HEK293 (cell line): ENCODE results near the gene METAP1D.

Experiments used
- CTCF ChIA-PET: fragments of 350-600 bp; formaldehyde crosslinking; extraction: SDS; loops from one replicate; lab custom pipeline; 2021; ENCODE audit warnings: antibody characterized with exemption; lab: Yijun Ruan, JAX
- POLR2A ChIA-PET: fragments of 300-600 bp; formaldehyde crosslinking; extraction: SDS; loops from one replicate; lab custom pipeline; 2020; ENCODE audit warnings: antibody characterized with exemption, inconsistent platforms; lab: Yijun Ruan, JAX
- H3K27ac ChIP-seq: fragments of 200-500 bp; sonication (Bioruptor generic); 2 replicates; pipeline ENCODE4 v1.5.1; 2014; ENCODE audit warnings: low read depth, low read length, control low read depth, inconsistent platforms; ENCODE audit errors: extremely low read depth
- H3K36me3 ChIP-seq, 2 experiments: fragments of 200-500 bp in 1 of 2; sonication (Bioruptor generic) in 1 of 2; 1 replicate in 1 of 2; 2 replicates in 1 of 2; pipeline ENCODE4 v1.5.1; 2014 to 2017; ENCODE audit warnings: inconsistent platforms in 2 of 2, low read length in 2 of 2; ENCODE audit not compliant: control insufficient read depth in 2 of 2, insufficient read depth in 1 of 2
- H3K4me1 ChIP-seq: fragments of 200-500 bp; sonication (Bioruptor generic); 2 replicates; pipeline ENCODE4 v1.5.1; 2014; ENCODE audit warnings: mild to moderate bottlenecking, low read length, inconsistent platforms; ENCODE audit not compliant: control insufficient read depth, insufficient read depth
- H3K4me3 ChIP-seq: 2 replicates; pipeline ENCODE4 v1.5.1; 2011; ENCODE audit warnings: low read depth, mild to moderate bottlenecking, control low read depth, low read length, moderate library complexity
- H3K9me3 ChIP-seq: fragments of 200-500 bp; sonication (Bioruptor generic); 2 replicates; pipeline ENCODE4 v1.5.1; 2014; ENCODE audit warnings: low read depth, low read length, inconsistent platforms; ENCODE audit not compliant: control insufficient read depth, insufficient read depth
- EGR2 ChIP-seq: fragments of 450-650 bp; formaldehyde crosslinking; IDR thresholded peaks from 2 replicates; pipeline ENCODE4 v1.5.1; 2016; ENCODE audit warnings: low read depth, missing biosample characterization, missing genetic modification characterization
- FEZF1 ChIP-seq: fragments of 450-650 bp; formaldehyde crosslinking; IDR thresholded peaks from 2 replicates; pipeline ENCODE4 v1.5.1; 2016; ENCODE audit warnings: missing biosample characterization, missing genetic modification characterization
- GLIS2 ChIP-seq: fragments of 450-650 bp; formaldehyde crosslinking; IDR thresholded peaks from 2 replicates; pipeline ENCODE4 v1.5.1; 2016; ENCODE audit warnings: missing biosample characterization, missing genetic modification characterization
- HOXD13 ChIP-seq: sonication (generic); formaldehyde crosslinking; IDR thresholded peaks from 2 replicates; pipeline ENCODE4 v1.8.0; 2022; ENCODE audit warnings: missing genetic modification reagents, borderline replicate concordance
- MZF1 ChIP-seq: fragments of 450-650 bp; formaldehyde crosslinking; IDR thresholded peaks from 2 replicates; pipeline ENCODE4 v1.5.1; 2017; ENCODE audit warnings: missing biosample characterization, missing genetic modification characterization, borderline replicate concordance
- PRDM10 ChIP-seq: fragments of 450-650 bp; formaldehyde crosslinking; IDR thresholded peaks from 2 replicates; pipeline ENCODE4 v1.5.1; 2016; ENCODE audit warnings: missing biosample characterization, missing genetic modification characterization
- SP2 ChIP-seq: fragments of 450-650 bp; formaldehyde crosslinking; IDR thresholded peaks from 2 replicates; pipeline ENCODE4 v1.5.1; 2016; ENCODE audit warnings: missing biosample characterization, missing genetic modification characterization
- ZBTB49 ChIP-seq: fragments of 450-650 bp; formaldehyde crosslinking; IDR thresholded peaks from 2 replicates; pipeline ENCODE4 v1.5.1; 2016; ENCODE audit warnings: missing biosample characterization, missing genetic modification characterization, low read depth
- ZEB2 ChIP-seq: fragments of 450-650 bp; formaldehyde crosslinking; IDR thresholded peaks from 2 replicates; pipeline ENCODE4 v1.5.1; 2016; ENCODE audit warnings: missing biosample characterization, missing genetic modification characterization
- ZFHX2 ChIP-seq: fragments of 450-650 bp; formaldehyde crosslinking; conservative IDR thresholded peaks from 2 replicates; pipeline ENCODE4 v1.5.1; 2016; ENCODE audit warnings: missing biosample characterization, missing genetic modification characterization
- ZIC2 ChIP-seq: fragments of 450-650 bp; formaldehyde crosslinking; IDR thresholded peaks from 2 replicates; pipeline ENCODE4 v1.5.1; 2016; ENCODE audit warnings: missing biosample characterization, missing genetic modification characterization
- ZNF138 ChIP-seq: fragments of 450-650 bp; formaldehyde crosslinking; IDR thresholded peaks from 2 replicates; pipeline ENCODE4 v1.5.1; 2016; ENCODE audit warnings: missing biosample characterization, missing genetic modification characterization, borderline replicate concordance
- ZNF174 ChIP-seq: fragments of 450-650 bp; formaldehyde crosslinking; IDR thresholded peaks from 2 replicates; pipeline ENCODE4 v1.5.0; 2017; ENCODE audit warnings: missing biosample characterization, mild to moderate bottlenecking, missing genetic modification characterization
- ZNF184 ChIP-seq: fragments of 450-650 bp; IDR thresholded peaks from 2 replicates; pipeline ENCODE4 v1.5.1; 2018; ENCODE audit warnings: missing biosample characterization, mild to moderate bottlenecking, missing genetic modification characterization
- ZNF248 ChIP-seq: fragments of 450-650 bp; formaldehyde crosslinking; IDR thresholded peaks from 2 replicates; pipeline ENCODE4 v1.5.1; 2017; ENCODE audit warnings: missing biosample characterization, missing genetic modification characterization
- ZNF335 ChIP-seq: fragments of 450-650 bp; formaldehyde crosslinking; conservative IDR thresholded peaks from 2 replicates; pipeline ENCODE4 v1.5.1; 2016; ENCODE audit warnings: missing biosample characterization, missing genetic modification characterization
- ZNF350 ChIP-seq: fragments of 450-650 bp; formaldehyde crosslinking; IDR thresholded peaks from 2 replicates; pipeline ENCODE4 v1.5.0; 2017; ENCODE audit warnings: missing biosample characterization, mild to moderate bottlenecking, missing genetic modification characterization
- ZNF391 ChIP-seq: fragments of 450-650 bp; formaldehyde crosslinking; IDR thresholded peaks from 2 replicates; pipeline ENCODE4 v1.5.1; 2016; ENCODE audit warnings: low read depth, missing biosample characterization, missing genetic modification characterization, borderline replicate concordance
- ZNF394 ChIP-seq: fragments of 450-650 bp; formaldehyde crosslinking; IDR thresholded peaks from 2 replicates; pipeline ENCODE4 v1.5.1; 2016; ENCODE audit warnings: missing biosample characterization, missing genetic modification characterization, mild to moderate bottlenecking, moderate library complexity, borderline replicate concordance
- ZNF514 ChIP-seq: fragments of 450-650 bp; formaldehyde crosslinking; IDR thresholded peaks from 2 replicates; pipeline ENCODE4 v1.5.1; 2016; ENCODE audit warnings: missing biosample characterization, missing genetic modification characterization
- ZNF529 ChIP-seq: fragments of 450-650 bp; formaldehyde crosslinking; IDR thresholded peaks from 2 replicates; pipeline ENCODE4 v1.5.1; 2017; ENCODE audit warnings: missing genetic modification characterization, missing biosample characterization; ENCODE audit not compliant: insufficient replicate concordance
- ZNF561 ChIP-seq: fragments of 450-650 bp; IDR thresholded peaks from 2 replicates; pipeline ENCODE4 v1.5.1; 2018; ENCODE audit warnings: missing biosample characterization, missing genetic modification characterization, borderline replicate concordance
- ZNF692 ChIP-seq: fragments of 450-650 bp; formaldehyde crosslinking; IDR thresholded peaks from 2 replicates; pipeline ENCODE4 v1.5.1; 2016; ENCODE audit warnings: missing biosample characterization, missing genetic modification characterization
- ZSCAN23 ChIP-seq: fragments of 450-650 bp; formaldehyde crosslinking; IDR thresholded peaks from 2 replicates; pipeline ENCODE4 v1.5.1; 2016; ENCODE audit warnings: missing biosample characterization, missing genetic modification characterization
- TF ChIP-seq, protein P1 (sequence below): fragments of 450-650 bp; formaldehyde crosslinking; IDR thresholded peaks from 2 replicates; pipeline ENCODE4 v1.5.1; 2016; ENCODE audit warnings: missing biosample characterization, missing genetic modification characterization

Gene METAP1D

DNA sequence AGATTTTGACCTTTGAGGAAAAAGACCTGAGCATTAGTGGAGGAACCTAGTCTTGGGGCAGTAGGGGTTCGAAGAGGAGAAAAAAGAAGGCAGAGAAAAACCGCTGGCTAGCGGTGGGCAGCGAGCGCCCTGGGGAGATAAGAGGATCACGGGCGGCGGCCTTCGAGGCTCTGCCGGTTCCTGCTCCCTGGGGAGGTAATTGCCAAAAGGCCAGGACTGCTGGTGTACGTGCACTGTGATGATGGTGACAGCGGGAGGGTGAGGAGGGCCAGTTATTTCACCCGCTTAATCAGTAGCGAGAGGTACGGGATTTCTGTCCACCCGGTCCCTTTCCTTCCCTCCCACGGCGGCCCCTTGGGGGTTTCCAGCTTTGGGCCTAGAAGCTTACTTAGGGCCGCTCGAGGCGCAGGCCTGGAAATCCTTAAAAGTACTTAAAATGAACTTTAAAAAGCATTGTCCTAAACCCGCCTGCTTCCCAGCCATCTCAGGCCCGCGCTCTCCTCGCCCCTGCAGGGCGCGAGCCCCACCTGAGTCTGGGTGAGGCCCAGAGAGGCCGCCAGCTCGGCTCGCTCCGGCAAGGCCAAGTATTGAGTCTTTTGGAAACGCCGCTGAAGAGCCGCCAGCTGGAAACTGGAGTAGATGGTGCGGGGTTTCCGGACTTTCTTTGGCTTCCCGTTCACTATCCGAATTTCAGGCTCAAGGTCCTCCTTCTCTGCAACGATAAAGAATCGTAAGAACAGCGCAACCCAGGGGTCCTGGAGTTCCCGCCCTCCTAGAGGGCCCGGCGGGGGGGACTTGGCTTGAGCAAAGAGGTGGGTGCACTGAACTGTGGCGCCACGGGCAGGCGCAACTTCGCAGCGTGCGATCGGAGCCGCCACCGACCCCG is 101.4 kb downstream of the METAP1D start (continued):
- TF ChIP-seq MZF1 (no peak), ZNF514 (tag by site-specific recombination) (no peak), SP2 (tag by site-specific recombination) (peak; percentile 51; the same call in 1 of the 2 replicates), ZNF248 (no peak), ZNF561 (tag by site-specific recombination) (peak; percentile 27; the same call in 1 of the 2 replicates), ZIC2 (tag by site-specific recombination) (peak; percentile 94), ZNF138 (tag by site-specific recombination) (no peak), ZNF692 (tag by site-specific recombination) (0 out of 2 replicates have a peak, but pooled peaks have one; percentile 20), FEZF1 (tag by site-specific recombination) (no peak), ZNF529 (tag by site-specific recombination) (no peak), GLIS2 (tag by site-specific recombination) (peak; percentile 42; the same call in 1 of the 2 replicates), HOXD13 (CRISPR knock-in tag) (no peak)

DNA sequence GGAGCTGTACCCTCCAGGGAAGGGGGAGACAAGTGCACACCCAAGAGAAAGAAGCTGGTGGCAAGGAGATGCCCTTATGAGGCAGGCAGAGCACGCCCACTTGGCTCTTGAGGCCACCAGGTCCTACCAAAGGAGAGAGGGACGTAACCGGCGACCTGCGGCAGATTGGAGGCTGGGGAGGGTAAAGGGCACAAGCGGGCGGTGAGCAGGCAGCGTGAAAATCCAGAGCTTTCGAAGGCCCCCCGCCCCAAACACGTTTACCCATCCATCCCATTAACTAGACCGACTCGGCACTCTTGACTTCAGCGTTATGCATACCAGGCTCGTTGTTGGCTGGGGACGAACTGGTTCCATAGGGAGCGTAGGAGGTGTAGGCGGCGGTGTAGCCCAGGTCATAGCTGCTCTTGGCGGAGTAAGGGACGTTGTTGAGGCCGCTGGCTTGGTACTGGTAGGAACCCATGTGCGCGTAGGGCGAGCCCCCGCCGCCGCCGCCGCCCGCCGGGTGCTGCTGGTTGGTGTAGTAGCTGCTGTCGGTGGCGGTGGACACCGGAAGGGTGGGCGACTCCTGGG is 102.2 kb downstream of the METAP1D start:
- POLR2A ChIA-PET = interaction anchor here (0.6 to 8.7 kb wide), 17 partner anchors 12 to 400 kb away, joined by 3 to 82 read pairs (median 4); partner anchors contain the start of genes DLX1 and HAT1
- peaks cover 0 to 22% of the 10 kb centered on the region in 2 experiments; a peak in 1 of 3 replicates for H3K36me3 ChIP-seq
- CTCF ChIA-PET = interaction anchor here (0.5 to 4.5 kb wide), 6 partner anchors 18 to 401 kb away, joined by 3 to 31 read pairs (median 4); no protein-coding TSS in a partner anchor
- peak overlapping the region; percentile 99 for H3K27ac ChIP-seq
- no peaks in the 10 kb centered on the region for H3K9me3 ChIP-seq
- peak overlapping the region; percentile 67 for H3K4me3 ChIP-seq
- peaks cover 19% of the 10 kb centered on the region for H3K4me1 ChIP-seq
- TF ChIP-seq, protein P1, sequence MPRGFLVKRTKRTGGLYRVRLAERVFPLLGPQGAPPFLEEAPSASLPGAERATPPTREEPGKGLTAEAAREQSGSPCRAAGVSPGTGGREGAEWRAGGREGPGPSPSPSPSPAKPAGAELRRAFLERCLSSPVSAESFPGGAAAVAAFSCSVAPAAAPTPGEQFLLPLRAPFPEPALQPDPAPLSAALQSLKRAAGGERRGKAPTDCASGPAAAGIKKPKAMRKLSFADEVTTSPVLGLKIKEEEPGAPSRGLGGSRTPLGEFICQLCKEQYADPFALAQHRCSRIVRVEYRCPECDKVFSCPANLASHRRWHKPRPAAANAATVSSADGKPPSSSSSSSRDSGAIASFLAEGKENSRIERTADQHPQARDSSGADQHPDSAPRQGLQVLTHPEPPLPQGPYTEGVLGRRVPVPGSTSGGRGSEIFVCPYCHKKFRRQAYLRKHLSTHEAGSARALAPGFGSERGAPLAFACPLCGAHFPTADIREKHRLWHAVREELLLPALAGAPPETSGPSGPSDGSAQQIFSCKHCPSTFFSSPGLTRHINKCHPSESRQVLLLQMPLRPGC = peak; percentile 8; the same call in 1 of the 2 replicates
- TF ChIP-seq ZNF391 (tag by site-specific recombination) = 0 out of 2 replicates have a peak, but pooled peaks have one; percentile 13
- no peak for TF ChIP-seq ZSCAN23
- peak; percentile 75 for TF ChIP-seq ZEB2 (tag by site-specific recombination)
- TF ChIP-seq PRDM10 (tag by site-specific recombination) = peak; percentile 93
- no peak for TF ChIP-seq ZNF174 (tag by site-specific recombination)
- TF ChIP-seq ZBTB49 = no peak
- peak; percentile 77; the same call in 1 of the 2 replicates for TF ChIP-seq ZNF394
- peak; percentile 89 for TF ChIP-seq ZFHX2
- TF ChIP-seq ZNF335 (tag by site-specific recombination) = peak; percentile 81
- peak; percentile 69 for TF ChIP-seq EGR2 (tag by site-specific recombination)
- TF ChIP-seq ZNF350 (tag by site-specific recombination) = no peak
- TF ChIP-seq ZNF184 (tag by site-specific recombination) = no peak
